ENCODE data around the gene ASAP2.

GRCh38 chr2:9220201-9220600 is 13.6 kb downstream of the ASAP2 start:
- no peak for TF ChIP-seq CTCF (conservative IDR thresholded peaks at IDR 0.05)
- TF ChIP-seq EZH2 (IDR thresholded peaks at IDR 0.05; ENCODE audit: low read depth): no peak

Measured in PC-9 (cell line).